ENCODE results near the gene KLC3.
"Not testable (repeated sequence)": the region's sequence is repeated elsewhere in the genome, so short reads cannot be mapped to it uniquely, and the experiment has no call there.

Gene KLC3

DNA sequence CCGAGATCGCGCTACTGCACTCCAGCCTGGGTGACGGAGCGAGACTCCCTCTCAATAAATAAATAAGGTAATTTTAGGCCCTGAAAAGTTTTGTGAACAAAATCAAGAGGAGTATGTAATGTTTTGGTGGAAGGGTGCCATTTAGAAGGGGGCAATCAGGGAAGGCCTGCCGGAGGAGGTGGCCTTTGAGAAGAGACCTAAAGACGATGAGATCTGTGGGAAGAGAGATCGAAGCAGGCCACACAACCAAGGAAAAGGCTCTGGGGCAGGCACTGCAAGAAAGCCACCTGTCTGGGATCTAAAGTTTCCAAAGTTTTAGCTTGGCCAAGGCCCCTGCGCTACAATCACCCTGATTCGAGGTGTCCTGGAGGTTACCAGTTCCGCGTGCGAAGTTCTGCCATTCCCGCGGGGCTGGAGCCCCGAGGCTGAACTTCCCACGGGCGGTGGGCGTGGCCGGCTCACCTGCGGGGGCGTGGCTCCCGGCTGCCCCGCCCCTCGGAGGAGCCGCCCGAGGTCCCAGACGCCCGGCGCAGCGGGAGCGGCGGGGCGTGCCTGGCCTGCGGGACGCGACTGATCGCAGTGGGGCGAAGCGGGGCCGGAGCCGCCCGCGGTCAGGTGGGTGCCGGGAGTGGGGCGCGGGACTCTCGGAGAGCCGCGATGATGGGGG lies at the start of gene KLC3:
Gene KLC3 (plus strand): TSS at position 519 of the 667 bp plus-strand sequence. CDS start 4,792 bp downstream, outside the sequence.
- DNase-seq = peak; percentile 28 to 36

DNA sequence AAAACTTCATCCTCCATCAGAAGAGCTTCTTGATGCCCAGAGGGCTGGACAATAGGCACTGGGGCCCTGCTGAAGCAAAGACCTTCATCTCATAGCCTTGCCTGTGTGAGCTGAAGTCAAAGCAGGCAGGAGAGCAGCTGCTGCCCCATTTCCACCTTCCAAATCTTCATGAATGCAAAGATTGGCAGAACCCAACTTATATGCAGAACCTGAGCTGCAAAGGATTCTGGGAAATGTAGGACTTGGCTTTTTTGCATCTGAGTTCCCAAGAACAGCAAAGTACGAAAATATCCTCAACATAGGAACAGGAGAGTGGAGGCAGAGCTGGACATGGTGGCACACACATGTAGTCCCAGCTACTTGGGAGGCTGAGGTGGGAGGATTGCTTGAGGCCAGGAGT lies 48.7 kb upstream of the KLC3 start:
- DNase-seq = no peak

DNA sequence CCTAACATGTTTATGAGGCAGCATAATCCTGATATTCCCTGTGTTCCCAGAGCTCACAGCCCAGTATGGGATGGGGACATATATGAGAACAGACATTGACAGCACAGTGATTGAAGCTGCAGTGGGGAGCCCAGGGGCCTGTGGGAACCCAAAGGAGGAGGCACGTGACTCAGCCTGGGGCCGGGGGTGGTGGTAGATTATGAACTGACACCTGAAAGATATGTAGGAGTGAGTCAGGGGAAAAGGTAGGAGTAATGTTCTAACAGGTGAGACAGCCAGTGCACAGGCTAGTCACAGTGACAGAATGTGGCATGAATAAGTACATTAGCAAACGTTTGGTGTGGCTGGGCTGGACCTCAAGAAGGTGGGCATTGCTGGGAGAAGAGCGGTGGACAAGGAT lies 46.9 kb upstream of the KLC3 start:
- DNase-seq = no peak

DNA sequence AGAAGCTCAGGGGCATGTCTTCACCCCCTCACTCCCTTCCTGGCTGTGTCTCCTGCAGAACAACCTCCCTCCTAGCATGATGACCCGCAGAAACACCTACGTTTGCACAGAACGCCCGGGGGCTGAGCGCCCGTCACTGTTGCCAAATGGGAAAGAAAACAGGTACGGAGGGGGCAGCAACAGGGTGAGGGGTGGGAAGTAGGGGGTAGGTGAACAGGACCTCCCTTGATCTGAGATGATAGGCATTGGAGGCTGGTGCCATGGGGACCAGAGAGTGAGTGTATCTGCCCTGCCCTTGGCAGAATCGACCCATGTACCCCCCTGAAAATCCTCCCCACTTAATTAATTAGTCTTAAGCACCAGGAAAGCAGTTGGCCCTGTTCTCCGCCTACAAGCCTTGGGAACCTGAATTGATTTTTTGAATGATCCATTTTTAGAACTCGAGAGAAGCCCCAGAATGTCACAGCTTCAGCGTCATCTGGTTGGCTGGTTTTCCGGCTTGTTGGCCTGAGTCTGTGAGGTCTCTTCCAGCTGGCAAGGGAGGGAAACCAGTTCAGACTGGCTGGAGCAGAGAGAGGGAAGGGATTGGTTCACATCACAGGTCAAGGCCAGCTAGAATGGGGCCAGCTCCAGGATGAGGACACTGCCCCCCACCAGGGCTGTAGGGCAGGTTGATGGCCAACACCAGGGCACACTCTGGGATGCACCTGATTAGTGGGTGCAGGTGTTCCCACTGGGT lies 46.1 kb upstream of the KLC3 start:
- DNase-seq = no peak

DNA sequence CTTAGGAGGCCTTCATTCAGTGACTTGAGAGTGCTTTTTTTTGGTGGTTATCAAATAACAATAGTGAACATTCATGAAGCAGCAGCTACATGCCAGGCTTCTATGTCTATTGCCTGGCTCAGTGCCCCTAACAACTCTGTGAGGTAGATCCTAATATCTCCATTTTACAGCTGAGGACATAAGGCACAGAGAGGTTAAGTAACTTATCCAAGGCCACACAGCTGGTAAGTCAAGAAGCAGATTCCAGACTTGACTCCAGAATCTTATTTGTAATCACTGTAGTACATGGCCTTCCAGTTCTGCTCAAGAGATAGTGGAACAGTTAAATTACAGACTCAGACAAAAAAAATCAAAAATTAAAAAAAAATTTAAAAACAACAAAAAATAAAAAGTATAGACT lies 44.7 kb upstream of the KLC3 start:
- DNase-seq = no peak

DNA sequence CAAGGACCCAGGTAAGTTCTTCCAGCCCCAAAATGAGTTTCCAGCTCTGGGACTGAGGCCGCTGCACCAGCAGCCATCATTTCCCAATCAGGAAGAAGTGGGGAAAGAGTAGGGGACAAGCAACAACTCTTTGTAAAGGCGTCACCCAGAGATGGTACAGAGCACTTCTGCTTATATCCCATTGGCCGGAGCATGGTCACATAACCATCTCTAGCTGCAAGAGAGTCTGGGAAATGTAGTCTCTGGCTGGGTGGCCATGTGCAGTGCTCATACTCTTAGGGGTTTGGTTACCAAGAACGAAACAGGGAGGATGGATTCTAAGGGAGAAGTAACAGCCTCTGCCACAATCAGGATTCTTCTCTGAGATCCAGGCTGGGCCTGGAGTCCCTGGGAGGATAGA lies 44.2 kb upstream of the KLC3 start:
- DNase-seq = no peak

DNA sequence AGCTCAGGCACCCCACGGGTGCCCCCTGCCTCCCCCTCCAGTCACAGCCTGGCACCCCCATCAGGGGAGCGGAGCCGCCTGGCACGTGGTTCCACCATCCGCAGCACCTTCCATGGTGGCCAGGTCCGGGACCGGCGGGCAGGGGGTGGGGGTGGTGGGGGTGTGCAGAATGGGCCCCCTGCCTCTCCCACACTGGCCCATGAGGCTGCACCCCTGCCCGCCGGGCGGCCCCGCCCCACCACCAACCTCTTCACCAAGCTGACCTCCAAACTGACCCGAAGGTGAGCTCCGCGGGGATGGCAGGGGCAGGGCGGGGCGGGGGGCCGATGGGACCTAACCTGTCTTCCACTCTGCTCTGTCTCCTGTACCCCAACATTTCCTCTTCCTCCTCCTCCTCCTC lies 42.9 kb upstream of the KLC3 start:
- no peak for DNase-seq

DNA sequence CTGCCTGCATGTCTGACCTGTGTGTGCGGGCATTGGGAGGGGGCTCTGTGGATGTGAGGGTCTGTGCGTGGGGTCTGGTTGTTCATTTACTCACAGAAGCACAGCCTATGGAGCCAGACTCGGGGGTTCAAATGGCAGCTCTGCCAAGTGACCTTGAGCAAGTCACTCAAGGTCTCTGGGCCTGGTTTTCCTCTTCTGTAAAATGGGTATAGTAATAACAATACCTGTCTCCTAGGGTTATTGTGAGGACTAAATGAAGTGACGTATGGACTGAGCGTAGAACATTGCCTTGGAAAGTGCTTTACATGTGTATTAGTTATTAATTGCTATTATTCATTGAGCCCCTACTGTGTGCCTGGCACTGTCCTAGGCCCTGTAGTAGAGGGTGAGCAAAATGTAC lies 42.3 kb upstream of the KLC3 start:
- DNase-seq = no peak

DNA sequence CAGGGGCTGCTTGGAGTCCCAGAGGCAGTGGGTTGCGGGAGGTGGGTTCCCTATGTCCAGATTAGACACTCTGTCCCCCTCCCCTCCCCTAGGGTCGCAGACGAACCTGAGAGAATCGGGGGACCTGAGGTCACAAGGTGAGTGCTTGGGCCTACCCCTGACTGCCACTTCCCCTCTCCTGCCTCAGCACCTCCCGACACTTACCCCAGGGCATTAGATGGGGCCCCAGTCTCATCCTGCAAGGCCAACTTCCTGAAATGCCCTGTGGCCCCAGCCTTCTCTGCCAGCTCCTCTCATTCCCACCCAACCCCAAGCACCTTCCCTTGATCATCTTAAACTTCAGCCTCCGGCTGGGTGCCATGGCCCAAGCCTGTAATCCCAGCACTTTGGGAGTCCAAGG lies 40.8 kb upstream of the KLC3 start:
- no peak for DNase-seq

DNA sequence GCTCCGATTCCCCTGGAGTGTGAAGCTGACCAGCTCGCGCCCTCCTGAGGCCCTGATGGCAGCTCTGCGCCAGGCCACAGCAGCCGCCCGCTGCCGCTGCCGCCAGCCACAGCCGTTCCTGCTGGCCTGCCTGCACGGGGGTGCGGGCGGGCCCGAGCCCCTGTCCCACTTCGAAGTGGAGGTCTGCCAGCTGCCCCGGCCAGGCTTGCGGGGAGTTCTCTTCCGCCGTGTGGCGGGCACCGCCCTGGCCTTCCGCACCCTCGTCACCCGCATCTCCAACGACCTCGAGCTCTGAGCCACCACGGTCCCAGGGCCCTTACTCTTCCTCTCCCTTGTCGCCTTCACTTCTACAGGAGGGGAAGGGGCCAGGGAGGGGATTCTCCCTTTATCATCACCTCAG lies 38.1 kb upstream of the KLC3 start:
- no peak for DNase-seq

DNA sequence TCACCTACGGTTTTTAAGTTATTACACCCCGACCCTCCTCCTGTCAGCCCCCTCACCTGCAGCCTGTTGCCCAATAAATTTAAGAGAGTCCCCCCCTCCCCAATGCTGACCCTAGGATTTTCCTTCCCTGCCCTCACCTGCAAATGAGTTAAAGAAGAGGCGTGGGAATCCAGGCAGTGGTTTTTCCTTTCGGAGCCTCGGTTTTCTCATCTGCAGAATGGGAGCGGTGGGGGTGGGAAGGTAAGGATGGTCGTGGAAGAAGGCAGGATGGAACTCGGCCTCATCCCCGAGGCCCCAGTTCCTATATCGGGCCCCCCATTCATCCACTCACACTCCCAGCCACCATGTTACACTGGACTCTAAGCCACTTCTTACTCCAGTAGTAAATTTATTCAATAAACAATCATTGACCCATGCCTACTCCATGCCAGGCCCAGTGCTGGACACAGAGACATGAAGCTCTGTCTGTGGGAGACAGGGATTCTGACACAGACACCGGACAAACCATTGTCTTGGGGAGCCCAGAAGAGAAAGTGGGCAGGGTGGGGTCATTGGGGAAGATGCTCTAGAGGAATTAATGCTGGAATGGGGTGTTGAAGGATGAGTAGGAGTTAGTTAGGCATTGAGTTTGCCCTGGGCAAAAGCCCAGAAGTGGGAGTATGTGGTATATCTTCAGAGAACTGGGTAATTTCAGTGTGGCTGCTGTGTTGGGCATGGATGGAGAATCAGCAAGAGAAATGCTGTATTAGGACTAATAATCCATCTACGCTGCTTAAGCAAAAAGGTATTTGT lies 37.1 kb upstream of the KLC3 start:
- no peak for DNase-seq

DNA sequence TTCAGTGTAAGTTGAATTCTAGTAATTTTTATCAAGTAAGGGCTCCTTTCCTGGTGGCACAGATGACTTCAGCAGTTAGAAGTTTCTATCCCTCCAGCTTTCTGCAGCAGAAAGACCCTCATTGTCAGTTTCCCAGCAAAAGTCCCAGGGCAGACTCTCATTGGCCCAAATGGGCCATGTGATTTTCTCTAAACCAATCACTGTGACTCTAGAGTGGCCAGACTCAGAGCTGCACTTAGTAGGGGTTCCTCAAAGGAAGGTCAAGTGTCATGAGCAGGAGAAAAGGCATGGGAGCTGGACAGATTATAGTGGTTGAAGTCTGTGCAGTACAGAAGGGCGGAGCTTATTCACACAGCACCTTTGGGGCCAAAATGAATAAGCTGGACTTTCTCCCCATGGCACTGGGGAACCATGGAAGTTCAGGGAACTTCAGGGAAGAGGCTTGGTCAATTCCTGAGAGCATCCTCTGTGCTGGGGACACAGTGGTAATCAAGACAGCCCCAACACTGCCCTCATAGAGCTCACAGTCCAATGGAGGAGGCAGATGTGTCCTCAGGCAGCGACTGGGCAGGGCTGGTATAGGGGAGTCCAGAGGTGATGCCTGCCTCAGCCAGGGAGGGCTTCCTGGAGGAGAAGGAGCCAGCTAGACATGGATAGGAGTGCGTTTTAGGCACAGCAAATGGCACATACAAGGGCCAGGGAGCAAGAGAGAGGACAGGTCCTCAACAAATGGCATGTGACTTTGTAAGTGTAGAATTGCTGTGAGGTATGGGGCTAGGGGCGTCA lies 36.2 kb upstream of the KLC3 start:
- no peak for DNase-seq

DNA sequence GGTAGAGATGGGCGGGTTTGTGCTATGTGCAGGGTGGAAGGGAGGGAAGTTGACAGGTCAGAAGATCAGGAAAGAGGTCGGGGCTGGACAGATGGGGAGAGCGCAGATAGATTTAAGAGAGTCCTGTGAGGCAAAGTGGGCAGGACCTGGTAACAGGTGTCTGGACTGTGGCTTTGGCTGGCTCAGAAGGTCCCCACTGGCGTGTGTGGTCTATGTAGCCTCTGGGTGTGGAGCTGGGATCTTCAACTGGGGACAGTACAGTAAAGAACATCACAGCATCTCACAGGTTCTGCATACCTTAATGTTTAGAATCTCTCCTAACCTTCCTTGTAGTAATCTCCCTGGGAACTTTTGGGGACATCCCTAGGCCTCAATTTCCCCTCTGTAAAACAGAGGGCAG lies 35.5 kb upstream of the KLC3 start:
- DNase-seq = no peak

DNA sequence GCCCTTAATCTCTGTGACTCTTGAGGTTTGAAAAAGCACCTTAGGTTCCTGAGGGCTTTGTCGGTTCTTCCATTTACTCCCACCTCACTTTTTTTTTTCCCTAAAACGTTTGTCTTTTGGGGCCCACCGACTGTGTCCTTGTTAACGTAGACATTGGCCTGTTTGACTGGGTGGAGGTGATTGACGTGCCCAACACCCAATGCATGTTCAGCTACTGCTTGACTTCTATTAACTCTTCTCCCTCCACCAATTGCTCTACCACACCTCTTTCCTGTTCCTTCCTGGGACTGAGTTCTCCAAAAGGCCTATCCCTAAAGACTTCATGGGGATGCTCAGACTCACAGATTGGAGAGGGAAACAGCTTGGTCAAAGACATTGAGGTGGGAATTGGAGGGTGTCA lies 35.1 kb upstream of the KLC3 start:
- no peak for DNase-seq

DNA sequence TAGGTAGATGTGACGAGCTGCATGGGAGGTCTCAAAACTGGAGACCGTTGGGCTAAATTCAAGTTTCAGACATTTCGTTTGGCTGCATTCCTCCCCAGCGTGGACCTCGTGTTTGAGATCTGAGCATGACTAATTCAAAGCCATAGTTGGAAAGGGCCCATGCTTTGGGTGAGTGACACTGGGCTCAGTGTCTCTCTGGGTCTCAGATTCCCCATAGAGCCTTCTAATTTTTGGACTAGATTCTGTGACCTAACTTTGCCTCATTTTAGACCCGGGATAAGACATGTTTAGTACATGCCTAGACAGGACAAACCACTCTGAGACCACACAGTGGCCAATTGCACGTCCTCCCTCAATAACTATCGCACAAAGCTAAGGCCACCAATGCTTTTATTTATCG lies 34.5 kb upstream of the KLC3 start:
- DNase-seq = no peak

DNA sequence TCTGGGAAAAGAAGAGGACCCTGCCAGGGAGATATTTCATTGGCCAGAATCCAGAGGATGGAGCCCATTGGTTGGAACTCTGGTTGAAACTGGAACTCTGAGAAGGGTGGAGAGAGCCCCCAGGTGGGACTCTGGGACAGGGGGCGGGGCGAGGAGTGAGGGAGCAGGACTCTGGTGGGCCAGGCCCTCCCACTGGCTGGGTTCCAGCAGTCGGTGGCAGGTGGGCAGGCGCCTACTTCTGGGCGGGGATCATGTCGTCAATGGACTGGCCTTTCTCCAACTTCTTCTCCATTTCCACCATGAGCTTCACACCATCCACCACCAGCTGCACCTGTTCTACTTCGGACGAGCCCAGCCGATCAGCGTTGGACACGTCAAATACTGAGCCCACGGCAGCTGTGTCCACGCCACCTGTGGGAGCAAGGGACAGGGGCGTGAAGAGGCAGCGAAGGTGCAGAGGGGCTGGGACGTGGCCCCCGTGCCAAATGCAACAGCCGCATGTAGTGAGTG lies 34.0 kb upstream of the KLC3 start:
- no peak for DNase-seq

DNA sequence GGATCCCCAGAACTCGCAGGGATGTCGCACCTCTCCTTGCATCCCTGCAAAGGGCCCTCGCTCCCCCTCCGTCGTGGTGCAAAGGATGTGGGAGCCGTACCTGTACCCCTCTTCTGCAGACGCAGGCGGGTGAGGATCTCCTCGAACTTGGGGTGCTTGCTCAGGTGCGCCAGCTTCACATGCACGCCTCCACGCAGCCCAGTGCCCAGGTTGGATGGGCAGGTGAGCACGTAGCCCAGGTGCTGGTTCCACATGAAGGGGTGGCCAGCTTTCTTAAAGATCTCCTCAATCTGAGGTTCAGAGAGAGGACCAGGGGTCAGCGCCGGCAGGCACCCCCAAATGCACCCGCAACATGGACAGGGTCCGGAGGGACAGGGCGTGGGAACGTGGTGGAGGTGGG lies 33.2 kb upstream of the KLC3 start:
- no peak for DNase-seq

DNA sequence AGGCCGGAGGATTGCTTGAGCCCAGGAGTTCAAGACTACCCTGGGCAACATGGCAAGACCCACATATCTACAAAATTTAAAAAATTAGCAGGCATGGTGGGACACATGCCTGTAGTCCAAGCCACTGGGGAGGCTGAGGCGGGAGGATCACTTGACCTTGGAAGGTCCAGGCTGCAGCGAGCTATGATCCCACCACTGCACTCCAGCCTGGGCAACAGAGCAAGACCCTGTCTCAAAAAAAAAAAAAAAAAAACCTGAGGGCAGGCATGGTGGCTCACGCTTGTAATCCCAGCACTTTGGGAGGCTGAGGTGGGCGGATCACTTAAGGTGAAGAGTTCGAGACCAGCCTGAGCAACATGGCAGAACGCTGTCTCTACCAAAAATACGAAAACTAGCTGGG lies 31.2 kb upstream of the KLC3 start:
- DNase-seq = not testable (repeated sequence)

DNA sequence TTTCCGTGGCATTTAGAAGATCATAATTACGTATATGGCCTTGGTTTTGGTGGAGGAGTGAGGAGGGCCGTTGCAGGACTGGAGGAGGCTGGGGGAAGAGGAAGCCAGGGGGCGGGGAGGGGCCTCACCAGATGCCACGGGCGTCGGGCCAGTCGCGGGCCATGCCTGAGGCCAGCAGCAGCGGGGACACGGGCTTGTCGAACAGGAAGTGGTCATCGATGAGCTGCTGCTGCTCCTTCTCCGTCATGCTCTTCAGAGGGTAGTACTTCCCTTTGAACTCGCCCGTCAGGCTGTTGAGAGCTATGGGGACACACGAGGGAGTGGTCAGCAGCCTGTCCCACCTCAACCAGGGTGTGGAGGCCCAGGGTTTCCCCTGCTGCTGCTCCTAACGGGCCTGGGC lies 28.9 kb upstream of the KLC3 start:
- no peak for DNase-seq

DNA sequence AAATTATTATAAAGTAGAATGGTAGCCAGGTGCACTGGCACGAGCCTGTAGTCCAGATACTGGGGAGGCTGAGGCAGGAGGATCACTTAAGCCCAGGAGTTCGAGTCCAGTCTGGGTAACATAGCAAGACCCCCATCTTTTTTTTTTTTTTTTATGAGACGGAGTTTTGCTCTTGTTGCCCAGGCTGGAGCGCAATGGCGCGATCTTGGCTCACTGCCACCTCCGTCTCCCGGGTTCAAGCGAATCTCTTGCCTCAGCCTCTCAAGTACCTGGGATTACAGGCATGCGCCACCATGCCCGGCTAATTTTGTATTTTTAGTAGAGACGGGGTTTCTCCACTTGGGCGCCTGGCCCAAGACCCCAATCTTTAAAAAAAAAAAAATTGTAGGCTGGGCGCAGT lies 28.3 kb upstream of the KLC3 start:
- DNase-seq = not testable (repeated sequence)

DNA sequence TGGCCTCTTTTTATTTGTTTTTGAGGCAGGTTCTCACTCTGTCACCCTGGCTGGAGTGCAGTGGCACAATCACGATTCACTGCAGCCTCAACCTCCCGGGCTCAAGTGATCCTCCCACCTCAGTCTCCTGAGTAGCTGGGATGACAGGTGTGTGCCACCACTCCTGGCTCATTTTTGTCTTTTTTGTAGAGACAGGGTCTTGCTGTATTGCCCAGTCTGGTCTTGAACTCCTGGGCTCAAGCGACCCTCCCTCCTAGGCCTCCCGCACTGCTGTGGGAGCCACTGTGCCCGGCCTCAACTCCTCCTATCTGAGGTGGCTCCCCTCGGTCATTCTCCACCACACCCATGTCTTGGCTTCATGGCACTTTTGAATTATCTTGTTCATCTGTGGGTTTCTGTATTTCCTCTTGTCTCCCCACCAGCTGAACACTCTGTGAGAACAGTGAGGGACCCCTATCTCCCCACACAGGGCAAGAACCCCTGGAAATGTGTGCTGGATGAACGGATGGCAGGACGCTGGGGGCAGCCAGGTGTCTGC lies 25.8 kb upstream of the KLC3 start:
- no peak for DNase-seq

DNA sequence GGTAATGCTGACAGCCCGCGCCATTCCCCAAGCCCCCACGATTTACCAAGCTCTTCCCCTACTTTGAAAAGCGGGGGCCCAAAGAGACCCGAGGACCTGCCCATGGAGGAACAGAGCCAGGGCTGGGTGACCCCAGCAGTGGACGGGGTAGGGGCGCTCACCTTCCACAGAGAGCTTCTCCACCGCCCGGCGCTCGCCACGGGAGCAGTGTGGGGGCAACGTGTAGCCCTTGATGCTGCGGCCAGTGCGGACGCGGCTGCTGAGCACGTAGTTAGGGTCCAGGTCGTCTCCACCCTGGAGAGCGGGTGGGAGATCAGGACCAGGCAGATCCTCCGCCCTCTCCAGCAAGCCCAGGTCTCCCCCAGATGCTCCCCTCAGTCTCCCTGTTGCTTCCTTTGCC lies 25.2 kb upstream of the KLC3 start:
- DNase-seq = no peak
